ENCODE measurements around the gene CCT2.

- no peak for TF ChIP-seq CTCF (conservative IDR thresholded peaks at IDR 0.05 in 1 of 2, IDR thresholded peaks at IDR 0.05 in 1 of 2; ENCODE audit: low read depth in 1 of 2, low read length in 2 of 2)
- TF ChIP-seq EZH2 (IDR thresholded peaks at IDR 0.05; ENCODE audit: low read length, missing control alignments) = no peak
These were observed 28.9 kb upstream of the CCT2 start for GRCh38 chr12:69556383-69556782.
